SU-DHL-6 (cell line): Measurements from ENCODE around the gene ASTN1.

Experiments used
- H2AFZ ChIP-seq: fragments of 200-600 bp; sonication (generic); 2 replicates; pipeline ENCODE4 v1.6.1; 2014; ENCODE audit warnings: low read depth, mild to moderate bottlenecking, moderate library complexity, mixed read lengths, antibody characterized with exemption, low read length; ENCODE audit not compliant: severe bottlenecking
- H3F3A ChIP-seq: fragments of 200-600 bp; shearing (Covaris generic); 2 replicates; pipeline ENCODE4 v1.6.0; 2016; ENCODE audit warnings: antibody characterized with exemption, mild to moderate bottlenecking; ENCODE audit not compliant: insufficient read depth
- H3K27ac ChIP-seq: fragments of 200-600 bp; sonication (generic); 2 replicates; pipeline ENCODE4 v1.5.1; 2016; ENCODE audit warnings: low read depth, mild to moderate bottlenecking, low read length, moderate library complexity, mixed read lengths
- H3K27me3 ChIP-seq: fragments of 200-600 bp; sonication (generic), shearing (Covaris generic); 2 replicates; pipeline ENCODE4 v1.6.0; 2014; ENCODE audit warnings: mild to moderate bottlenecking, low read length
- H3K36me3 ChIP-seq: fragments of 200-600 bp; sonication (generic); 2 replicates; pipeline ENCODE4 v1.6.1; 2014; ENCODE audit warnings: mild to moderate bottlenecking, low read length, mixed read lengths
- H3K4me2 ChIP-seq: fragments of 300-600, 200-600 bp; shearing (Covaris generic), sonication (generic); 2 replicates; pipeline ENCODE4 v1.6.0; 2014; ENCODE audit warnings: low read length, low read depth, mild to moderate bottlenecking; ENCODE audit not compliant: poor library complexity, severe bottlenecking
- H3K4me3 ChIP-seq: fragments of 200-600 bp; sonication (generic); 2 replicates; pipeline ENCODE4 v1.5.1; 2014; ENCODE audit warnings: antibody characterized with exemption, low read length, mild to moderate bottlenecking, mixed read lengths; ENCODE audit not compliant: insufficient read depth, poor library complexity, severe bottlenecking
- H3K79me2 ChIP-seq: fragments of 200-600 bp; sonication (generic); 2 replicates; pipeline ENCODE4 v1.6.1; 2014; ENCODE audit warnings: mild to moderate bottlenecking, low read length, moderate library complexity; ENCODE audit not compliant: insufficient read depth
- H3K9ac ChIP-seq: fragments of 200-600 bp; sonication (generic); 2 replicates; pipeline ENCODE4 v1.7.0; 2014; ENCODE audit warnings: mild to moderate bottlenecking, low read length
- H3K9me2 ChIP-seq: fragments of 200-600 bp; sonication (generic); replicated peaks from 2 replicates; pipeline ENCODE4 v1.6.1; 2014; ENCODE audit warnings: low read length; ENCODE audit not compliant: insufficient read depth
- H3K9me3 ChIP-seq: fragments of 200-600 bp; sonication (generic); 2 replicates; pipeline ENCODE4 v1.6.1; 2014; ENCODE audit warnings: low read length, mixed read lengths; ENCODE audit not compliant: insufficient read depth
- H4K20me1 ChIP-seq: fragments of 200-600 bp; sonication (generic); 2 replicates; pipeline ENCODE4 v1.6.1; 2014; ENCODE audit warnings: low read depth, mild to moderate bottlenecking, antibody characterized with exemption, low read length, moderate library complexity, mixed read lengths
- EZH2phosphoT487 ChIP-seq: fragments of 200-600 bp; sonication (generic), shearing (Covaris generic); conservative IDR thresholded peaks from 2 replicates; pipeline ENCODE4 v1.6.1; 2018; ENCODE audit warnings: mild to moderate bottlenecking, antibody characterized with exemption, low read length, moderate library complexity, mixed read lengths
- TF ChIP-seq, protein P1 (sequence below): fragments of 200-600 bp; sonication (generic); IDR thresholded peaks from one replicate; pipeline ENCODE4 v1.5.1; 2017; ENCODE audit warnings: antibody characterized with exemption, mild to moderate bottlenecking, low read length, moderate library complexity; ENCODE audit not compliant: insufficient read depth, poor library complexity, severe bottlenecking

The ASTN1 gene

DNA sequence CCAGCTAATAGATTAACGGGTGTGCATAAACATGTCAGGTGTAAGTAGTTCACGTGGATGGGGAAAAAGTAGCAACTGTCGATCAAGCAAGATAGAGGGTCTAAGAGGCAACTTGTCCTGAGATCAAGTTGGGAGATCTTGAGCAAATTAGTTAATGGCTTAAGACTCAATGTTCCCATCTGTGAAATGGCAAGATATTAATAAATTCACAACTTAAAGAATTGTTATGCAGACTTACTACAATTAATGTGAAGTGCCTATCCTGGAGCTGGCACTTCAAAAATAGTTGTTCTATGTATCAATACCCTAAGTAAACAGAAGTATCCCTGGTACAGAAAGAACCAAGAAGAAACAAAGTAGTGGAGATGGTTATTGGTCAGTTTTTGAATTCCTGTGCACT, 312.4 kb downstream of the ASTN1 start:
- Histone ChIP-seq H4K20me1 (no peaks in the 10 kb centered on the region), H3K27me3 (no peaks in the 10 kb centered on the region), H3K4me2 (no peak overlapping the region), H3K4me3 (no peak overlapping the region), H3F3A (no peaks in the 10 kb centered on the region), H2AFZ (no peak overlapping the region), H3K9me3 (no peaks in the 10 kb centered on the region), H3K9ac (no peak overlapping the region), H3K27ac (no peak overlapping the region), H3K36me3 (no peaks in the 10 kb centered on the region), H3K9me2 (no peaks in the 10 kb centered on the region), H3K79me2 (no peaks in the 10 kb centered on the region)
- TF ChIP-seq, protein P1, sequence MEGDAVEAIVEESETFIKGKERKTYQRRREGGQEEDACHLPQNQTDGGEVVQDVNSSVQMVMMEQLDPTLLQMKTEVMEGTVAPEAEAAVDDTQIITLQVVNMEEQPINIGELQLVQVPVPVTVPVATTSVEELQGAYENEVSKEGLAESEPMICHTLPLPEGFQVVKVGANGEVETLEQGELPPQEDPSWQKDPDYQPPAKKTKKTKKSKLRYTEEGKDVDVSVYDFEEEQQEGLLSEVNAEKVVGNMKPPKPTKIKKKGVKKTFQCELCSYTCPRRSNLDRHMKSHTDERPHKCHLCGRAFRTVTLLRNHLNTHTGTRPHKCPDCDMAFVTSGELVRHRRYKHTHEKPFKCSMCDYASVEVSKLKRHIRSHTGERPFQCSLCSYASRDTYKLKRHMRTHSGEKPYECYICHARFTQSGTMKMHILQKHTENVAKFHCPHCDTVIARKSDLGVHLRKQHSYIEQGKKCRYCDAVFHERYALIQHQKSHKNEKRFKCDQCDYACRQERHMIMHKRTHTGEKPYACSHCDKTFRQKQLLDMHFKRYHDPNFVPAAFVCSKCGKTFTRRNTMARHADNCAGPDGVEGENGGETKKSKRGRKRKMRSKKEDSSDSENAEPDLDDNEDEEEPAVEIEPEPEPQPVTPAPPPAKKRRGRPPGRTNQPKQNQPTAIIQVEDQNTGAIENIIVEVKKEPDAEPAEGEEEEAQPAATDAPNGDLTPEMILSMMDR, result no peak
- TF ChIP-seq EZH2phosphoT487, result no peak

DNA sequence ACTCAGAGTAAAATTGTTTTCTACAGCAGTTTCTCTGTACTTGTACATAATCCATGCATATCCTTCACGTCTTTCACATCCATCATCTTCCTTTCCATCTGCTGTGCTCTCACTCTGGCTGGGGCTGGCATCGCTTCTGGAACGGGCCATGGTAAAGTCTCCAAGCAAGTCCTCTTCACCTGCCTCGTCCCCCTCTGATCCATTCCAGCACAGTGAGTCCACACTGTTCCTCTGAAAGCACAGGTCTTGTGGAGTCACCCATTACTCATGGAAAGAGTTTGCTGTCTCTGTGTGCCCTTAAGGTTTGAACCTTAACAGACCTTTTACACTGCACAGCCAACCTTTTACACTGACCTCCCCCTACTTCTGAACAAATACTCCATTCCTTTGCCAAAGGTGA, 313.6 kb downstream of the ASTN1 start:
- no peaks in the 10 kb centered on the region for H3K27me3 ChIP-seq
- no peaks in the 10 kb centered on the region for H3K9me2 ChIP-seq
- no peak overlapping the region for H3K4me2 ChIP-seq
- H3K4me3 ChIP-seq, result no peak overlapping the region
- no peaks in the 10 kb centered on the region for H3K79me2 ChIP-seq
- TF ChIP-seq EZH2phosphoT487, result no peak
- TF ChIP-seq, protein P1, result no peak
- H3F3A ChIP-seq, result no peaks in the 10 kb centered on the region
- H3K9ac ChIP-seq, result no peak overlapping the region
- no peaks in the 10 kb centered on the region for H3K9me3 ChIP-seq
- H4K20me1 ChIP-seq, result no peaks in the 10 kb centered on the region
- H3K36me3 ChIP-seq, result no peaks in the 10 kb centered on the region
- H3K27ac ChIP-seq, result no peak overlapping the region
- no peak overlapping the region for H2AFZ ChIP-seq

DNA sequence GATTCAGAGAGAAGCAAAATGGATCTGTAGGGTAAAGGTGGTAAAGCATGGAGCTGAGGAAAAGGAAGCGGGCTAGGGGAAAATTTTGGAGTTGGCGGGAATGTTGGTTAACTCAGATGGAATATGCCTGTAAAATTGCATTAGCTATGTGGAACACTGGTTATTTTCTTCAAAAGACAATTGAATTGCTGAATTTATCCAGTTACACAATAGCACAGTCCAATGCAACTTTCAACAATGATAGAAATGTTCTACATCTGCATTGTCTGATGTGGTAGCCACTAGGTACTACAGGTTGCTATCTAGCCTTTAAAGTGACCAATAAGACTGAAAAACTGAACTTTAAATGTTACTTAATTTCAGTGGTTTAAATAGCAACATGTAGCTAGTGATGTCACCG, 315.2 kb downstream of the ASTN1 start:
- no peaks in the 10 kb centered on the region for H3K9me3 ChIP-seq
- no peak overlapping the region for H3K9ac ChIP-seq
- no peaks in the 10 kb centered on the region for H3K27me3 ChIP-seq
- no peaks in the 10 kb centered on the region for H3K9me2 ChIP-seq
- no peak overlapping the region for H3K4me2 ChIP-seq
- no peaks in the 10 kb centered on the region for H3K36me3 ChIP-seq
- H4K20me1 ChIP-seq, result no peaks in the 10 kb centered on the region
- no peaks in the 10 kb centered on the region for H3K79me2 ChIP-seq
- H3K27ac ChIP-seq, result no peak overlapping the region
- no peaks in the 10 kb centered on the region for H3F3A ChIP-seq
- H2AFZ ChIP-seq, result no peak overlapping the region
- no peak overlapping the region for H3K4me3 ChIP-seq
- TF ChIP-seq, protein P1, result no peak
- no peak for TF ChIP-seq EZH2phosphoT487

DNA sequence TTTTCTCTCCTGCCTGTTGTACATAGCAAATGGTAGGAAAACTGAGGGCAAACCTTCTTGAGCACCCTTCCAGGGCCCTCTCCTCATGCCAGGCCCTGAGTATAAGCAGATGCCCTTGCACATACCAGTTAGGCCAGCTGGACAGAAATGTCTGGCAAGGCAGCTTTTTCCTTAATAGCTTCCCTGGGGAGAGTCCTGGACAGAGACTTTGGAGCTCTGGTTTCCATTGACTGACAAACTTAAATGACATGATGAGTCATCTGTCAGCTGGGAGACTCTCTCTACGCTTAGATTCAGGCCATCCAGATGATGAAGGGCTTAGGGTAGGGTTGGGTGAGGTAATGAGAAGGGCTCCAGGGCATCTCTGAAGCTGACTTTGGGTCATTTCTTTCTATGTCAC, 317.5 kb downstream of the ASTN1 start:
- Histone ChIP-seq H3K79me2 (no peaks in the 10 kb centered on the region), H4K20me1 (no peaks in the 10 kb centered on the region), H3K9me2 (no peaks in the 10 kb centered on the region), H3K9ac (no peak overlapping the region), H3K4me3 (no peak overlapping the region), H3F3A (no peaks in the 10 kb centered on the region), H3K36me3 (no peaks in the 10 kb centered on the region), H3K27ac (no peak overlapping the region), H2AFZ (no peak overlapping the region), H3K4me2 (no peak overlapping the region), H3K9me3 (no peaks in the 10 kb centered on the region), H3K27me3 (no peaks in the 10 kb centered on the region)
- TF ChIP-seq EZH2phosphoT487, result no peak
- TF ChIP-seq, protein P1, result no peak
